Measurements from ENCODE around the gene SOX6.

The SOX6 gene

DNA sequence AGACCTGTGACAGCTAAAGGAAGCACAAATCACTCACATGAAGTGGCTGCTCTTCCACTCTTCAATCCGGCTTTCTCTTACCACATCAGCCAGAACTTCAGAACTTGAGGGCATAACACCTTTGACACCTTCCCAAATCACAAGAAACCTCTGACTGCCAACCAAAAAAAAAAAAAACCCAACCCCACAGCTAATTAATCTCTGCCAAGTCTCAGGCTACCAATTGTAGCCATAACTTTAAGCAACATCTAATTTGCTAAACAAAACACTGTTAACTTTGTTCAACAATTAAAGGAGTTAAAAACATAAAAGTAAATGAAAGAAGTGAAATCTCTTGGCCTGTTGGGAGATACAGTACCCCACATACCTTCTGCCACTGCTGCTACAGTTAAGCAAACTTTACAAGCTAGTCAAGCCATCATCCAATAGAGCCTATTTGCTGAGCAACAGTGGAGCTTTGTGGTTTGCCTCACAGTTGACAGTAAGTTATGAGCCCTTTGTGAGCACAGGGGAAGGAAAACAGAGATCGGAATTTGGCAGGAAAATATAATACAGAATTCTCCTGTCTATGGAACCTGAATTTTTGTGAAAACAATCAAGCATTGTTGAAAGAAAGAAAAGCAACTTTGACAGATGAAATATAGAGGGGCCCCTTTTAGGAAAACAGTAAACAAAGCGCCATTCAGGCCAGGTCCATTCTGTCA, at the start of gene SOX6:
Gene SOX6, minus strand, starts transcription at position 490 of the 704 bp plus-strand sequence. CDS start 15,298 bp downstream, outside the sequence.
- Histone ChIP-seq H3K9me3 (ENCODE audit: control insufficient read depth in 5 of 5, low read length in 5 of 5) (no peaks in the 10 kb centered on the region), H3K27me3 (ENCODE audit: control insufficient read depth in 5 of 5, insufficient read depth in 4 of 5, low read length in 5 of 5) (no peaks in the 10 kb centered on the region), H3K4me1 (ENCODE audit: control insufficient read depth in 5 of 5, insufficient read depth in 5 of 5, low read length in 5 of 5) (peaks cover 0 to 11% (median 3%) of the 10 kb centered on the region in 5 donors), H3K36me3 (ENCODE audit: control insufficient read depth in 5 of 5, insufficient read depth in 5 of 5, low read length in 5 of 5) (no peaks in the 10 kb centered on the region), H3K4me3 (ENCODE audit: low read depth in 1 of 5, low read length in 5 of 5) (no peak within 1 kb of the TSS), H3K27ac (ENCODE audit: low read depth, low read length) (no peak within 1 kb of the TSS), H3K9ac (ENCODE audit: low read length in 5 of 5) (no peak within 1 kb of the TSS)

DNA sequence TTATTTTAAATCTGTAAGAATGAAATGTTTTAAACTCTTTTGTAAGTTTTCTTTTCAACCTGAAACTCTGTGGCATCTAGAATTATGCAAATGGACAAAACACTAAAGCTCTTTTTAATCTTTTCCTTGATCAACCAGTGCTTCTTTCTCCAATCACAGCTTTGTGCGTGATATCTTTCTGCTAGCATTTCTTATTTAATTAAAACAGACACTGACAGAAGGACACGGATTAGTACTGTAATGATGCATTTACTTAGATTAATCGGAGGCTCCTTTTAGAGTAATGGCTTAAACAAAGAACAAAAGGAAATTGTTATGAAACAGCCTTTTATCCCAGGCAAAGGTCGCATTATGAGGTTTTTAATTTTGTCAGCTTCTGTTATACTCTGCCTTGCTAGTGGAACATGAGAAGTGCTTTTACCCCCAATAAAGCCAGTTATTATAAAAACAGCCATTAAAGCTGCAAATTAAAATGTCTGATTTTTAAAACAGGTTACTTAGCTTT, 48.5 kb upstream of the SOX6 start:
- Histone ChIP-seq H3K27ac (ENCODE audit: low read depth, low read length) (no peak overlapping the region), H3K9ac (ENCODE audit: low read length in 5 of 5) (no peak overlapping the region), H3K4me3 (ENCODE audit: low read depth in 1 of 5, low read length in 5 of 5) (no peak overlapping the region), H3K36me3 (ENCODE audit: control insufficient read depth in 5 of 5, insufficient read depth in 5 of 5, low read length in 5 of 5) (no peaks in the 10 kb centered on the region), H3K9me3 (ENCODE audit: control insufficient read depth in 5 of 5, low read length in 5 of 5) (no peaks in the 10 kb centered on the region), H3K27me3 (ENCODE audit: control insufficient read depth in 5 of 5, insufficient read depth in 4 of 5, low read length in 5 of 5) (no peaks in the 10 kb centered on the region), H3K4me1 (ENCODE audit: control insufficient read depth in 5 of 5, insufficient read depth in 5 of 5, low read length in 5 of 5) (no peaks in the 10 kb centered on the region)

DNA sequence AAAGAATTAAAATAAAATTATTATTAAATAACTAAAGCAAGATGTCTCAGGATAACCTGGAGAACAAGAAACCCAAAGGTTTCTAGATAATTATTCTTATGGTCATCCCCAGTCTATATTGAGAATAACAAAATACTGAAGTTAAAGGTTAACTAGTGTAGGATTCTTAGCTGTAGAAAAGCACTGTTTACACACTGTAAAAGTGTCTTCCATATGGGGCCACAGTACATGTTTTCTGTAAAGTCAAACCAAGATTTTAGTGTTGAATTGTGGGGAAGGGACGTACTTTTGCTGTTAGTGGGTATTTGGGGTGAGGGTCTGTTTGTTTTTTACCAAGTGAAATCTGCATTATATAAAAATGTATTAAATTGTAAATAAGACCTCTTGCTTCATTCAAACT, 47.5 kb upstream of the SOX6 start:
- Histone ChIP-seq H3K27ac (ENCODE audit: low read depth, low read length) (no peak overlapping the region), H3K9me3 (ENCODE audit: control insufficient read depth in 5 of 5, low read length in 5 of 5) (no peaks in the 10 kb centered on the region), H3K4me1 (ENCODE audit: control insufficient read depth in 5 of 5, insufficient read depth in 5 of 5, low read length in 5 of 5) (no peaks in the 10 kb centered on the region), H3K27me3 (ENCODE audit: control insufficient read depth in 5 of 5, insufficient read depth in 4 of 5, low read length in 5 of 5) (no peaks in the 10 kb centered on the region), H3K36me3 (ENCODE audit: control insufficient read depth in 5 of 5, insufficient read depth in 5 of 5, low read length in 5 of 5) (no peaks in the 10 kb centered on the region), H3K9ac (ENCODE audit: low read length in 5 of 5) (no peak overlapping the region), H3K4me3 (ENCODE audit: low read depth in 1 of 5, low read length in 5 of 5) (no peak overlapping the region)

DNA sequence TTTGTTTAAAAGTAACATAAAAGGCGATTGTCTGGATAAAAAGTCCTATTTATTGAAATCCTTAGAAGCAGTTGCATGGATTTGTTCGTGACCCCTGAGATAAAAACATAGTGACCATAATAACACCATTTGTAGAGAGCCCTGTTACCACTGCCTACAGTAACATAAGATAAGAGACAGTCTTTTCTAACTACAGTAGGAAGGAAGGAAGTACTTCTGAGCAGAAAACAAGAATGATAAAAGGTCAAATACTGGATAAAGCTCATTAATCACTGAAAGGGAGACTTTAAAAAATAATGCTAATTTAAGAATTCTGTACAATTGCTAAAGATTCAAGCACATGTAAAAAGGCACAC, 47.1 kb upstream of the SOX6 start:
- no peak overlapping the region for H3K9ac ChIP-seq (ENCODE audit: low read length in 5 of 5)
- H3K36me3 ChIP-seq (ENCODE audit: control insufficient read depth in 5 of 5, insufficient read depth in 5 of 5, low read length in 5 of 5), result no peaks in the 10 kb centered on the region
- H3K27ac ChIP-seq (ENCODE audit: low read depth, low read length), result no peak overlapping the region
- no peaks in the 10 kb centered on the region for H3K4me1 ChIP-seq (ENCODE audit: control insufficient read depth in 5 of 5, insufficient read depth in 5 of 5, low read length in 5 of 5)
- H3K9me3 ChIP-seq (ENCODE audit: control insufficient read depth in 5 of 5, low read length in 5 of 5), result no peaks in the 10 kb centered on the region
- no peaks in the 10 kb centered on the region for H3K27me3 ChIP-seq (ENCODE audit: control insufficient read depth in 5 of 5, insufficient read depth in 4 of 5, low read length in 5 of 5)
- no peak overlapping the region for H3K4me3 ChIP-seq (ENCODE audit: low read depth in 1 of 5, low read length in 5 of 5)

DNA sequence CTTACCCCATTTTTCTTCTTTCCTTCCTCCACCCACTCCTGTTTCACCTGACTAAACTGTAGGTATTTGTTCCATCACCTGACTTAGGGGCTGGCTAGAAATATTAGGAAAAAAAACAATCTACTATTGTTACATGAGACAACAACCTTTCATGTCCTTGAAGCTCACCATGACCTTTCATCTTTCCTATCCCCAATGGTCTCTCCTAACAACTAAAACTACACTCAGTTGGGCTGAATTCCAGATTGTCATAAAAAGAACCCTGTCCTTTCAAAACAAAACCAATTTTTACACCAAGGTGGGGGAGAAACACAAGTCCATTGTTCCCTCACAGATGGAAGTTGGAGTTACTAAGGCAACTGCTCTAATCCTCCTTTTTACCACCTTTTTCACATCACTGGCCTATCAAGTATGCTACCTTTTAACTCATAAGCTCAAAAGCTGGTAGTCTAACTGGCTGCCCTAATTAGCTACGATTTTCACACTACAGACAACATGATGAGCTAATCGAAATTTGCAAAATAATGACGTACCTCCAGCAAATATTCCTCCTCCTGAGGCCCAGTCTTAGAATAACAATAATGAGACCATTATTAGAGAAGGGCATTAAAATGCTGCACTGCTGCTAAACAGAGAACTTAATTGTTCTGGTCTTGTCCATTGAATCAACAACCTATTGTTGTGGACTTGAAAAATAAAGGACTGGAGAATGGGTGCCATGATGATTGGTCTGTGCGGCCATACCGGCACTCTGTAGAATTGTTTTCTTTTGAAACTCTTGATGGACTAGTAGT, 46.5 kb upstream of the SOX6 start:
- Histone ChIP-seq H3K27ac (ENCODE audit: low read depth, low read length) (no peak overlapping the region), H3K27me3 (ENCODE audit: control insufficient read depth in 5 of 5, insufficient read depth in 4 of 5, low read length in 5 of 5) (no peaks in the 10 kb centered on the region), H3K9ac (ENCODE audit: low read length in 5 of 5) (no peak overlapping the region), H3K4me3 (ENCODE audit: low read depth in 1 of 5, low read length in 5 of 5) (no peak overlapping the region), H3K9me3 (ENCODE audit: control insufficient read depth in 5 of 5, low read length in 5 of 5) (no peaks in the 10 kb centered on the region), H3K4me1 (ENCODE audit: control insufficient read depth in 5 of 5, insufficient read depth in 5 of 5, low read length in 5 of 5) (no peaks in the 10 kb centered on the region), H3K36me3 (ENCODE audit: control insufficient read depth in 5 of 5, insufficient read depth in 5 of 5, low read length in 5 of 5) (no peaks in the 10 kb centered on the region)

DNA sequence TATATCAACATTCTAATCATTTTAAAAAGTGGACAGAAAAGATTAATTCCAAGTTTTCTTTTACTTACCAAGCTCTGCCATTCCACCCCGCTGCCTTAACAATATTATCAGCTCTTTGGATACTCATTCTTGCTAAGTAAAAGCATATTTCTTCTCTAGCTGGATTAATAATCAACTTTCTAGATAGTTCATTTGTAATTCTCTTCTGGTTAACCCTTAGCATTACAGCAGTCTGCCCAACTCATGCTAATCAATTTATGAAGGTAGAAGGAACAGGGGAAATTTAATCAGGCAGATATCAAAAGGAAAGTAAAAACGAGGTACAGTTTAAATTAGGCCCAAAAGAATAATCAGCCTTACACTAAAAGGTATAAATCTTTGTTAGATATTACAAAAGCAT, 41.0 kb upstream of the SOX6 start:
- H3K27ac ChIP-seq (ENCODE audit: low read depth, low read length), result no peak overlapping the region
- H3K27me3 ChIP-seq (ENCODE audit: control insufficient read depth in 5 of 5, insufficient read depth in 4 of 5, low read length in 5 of 5), result no peaks in the 10 kb centered on the region
- H3K4me3 ChIP-seq (ENCODE audit: low read depth in 1 of 5, low read length in 5 of 5), result no peak overlapping the region
- no peaks in the 10 kb centered on the region for H3K9me3 ChIP-seq (ENCODE audit: control insufficient read depth in 5 of 5, low read length in 5 of 5)
- H3K9ac ChIP-seq (ENCODE audit: low read length in 5 of 5), result no peak overlapping the region
- H3K4me1 ChIP-seq (ENCODE audit: control insufficient read depth in 5 of 5, insufficient read depth in 5 of 5, low read length in 5 of 5), result no peaks in the 10 kb centered on the region
- no peaks in the 10 kb centered on the region for H3K36me3 ChIP-seq (ENCODE audit: control insufficient read depth in 5 of 5, insufficient read depth in 5 of 5, low read length in 5 of 5)

DNA sequence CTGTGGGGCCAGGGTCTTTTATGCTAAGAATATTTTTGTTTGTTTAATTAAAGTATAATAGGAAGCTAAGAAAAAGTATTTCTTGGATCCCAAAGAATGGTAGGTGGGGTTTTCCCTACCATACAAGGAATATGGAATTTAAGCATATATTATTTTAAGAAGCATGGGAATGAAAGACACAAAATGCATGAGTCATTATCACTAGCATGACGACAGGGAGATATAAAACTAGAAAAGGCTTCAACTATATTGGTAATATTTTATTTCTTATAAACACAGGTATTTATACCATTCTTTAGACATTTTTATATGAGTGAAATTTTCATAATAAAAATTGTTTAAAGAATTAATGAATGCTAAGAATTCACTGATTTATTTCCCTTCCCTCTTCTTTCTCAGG, 39.3 kb upstream of the SOX6 start:
- Histone ChIP-seq H3K4me3 (ENCODE audit: low read depth in 1 of 5, low read length in 5 of 5) (no peak overlapping the region), H3K27me3 (ENCODE audit: control insufficient read depth in 5 of 5, insufficient read depth in 4 of 5, low read length in 5 of 5) (no peaks in the 10 kb centered on the region), H3K4me1 (ENCODE audit: control insufficient read depth in 5 of 5, insufficient read depth in 5 of 5, low read length in 5 of 5) (no peaks in the 10 kb centered on the region), H3K9me3 (ENCODE audit: control insufficient read depth in 5 of 5, low read length in 5 of 5) (no peaks in the 10 kb centered on the region), H3K27ac (ENCODE audit: low read depth, low read length) (no peak overlapping the region), H3K36me3 (ENCODE audit: control insufficient read depth in 5 of 5, insufficient read depth in 5 of 5, low read length in 5 of 5) (no peaks in the 10 kb centered on the region), H3K9ac (ENCODE audit: low read length in 5 of 5) (no peak overlapping the region)

DNA sequence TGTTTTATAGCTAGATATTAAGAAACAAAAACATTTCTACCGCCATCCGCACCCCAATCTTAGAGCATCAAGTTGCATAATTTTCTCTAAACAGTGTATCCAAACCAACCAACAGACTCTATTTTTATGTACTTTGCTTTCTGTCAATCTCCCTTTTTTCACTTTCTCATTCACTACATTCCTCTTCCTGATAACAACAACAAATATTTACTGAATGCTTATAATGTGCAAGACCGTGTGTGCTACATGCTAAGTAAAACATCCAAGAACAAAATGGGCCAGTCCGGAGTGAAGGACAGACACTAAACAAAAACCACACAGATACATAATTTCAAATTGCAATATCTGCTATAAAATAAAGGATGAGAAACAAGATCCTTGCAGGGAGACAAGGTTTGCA, 38.6 kb upstream of the SOX6 start:
- Histone ChIP-seq H3K36me3 (ENCODE audit: control insufficient read depth in 5 of 5, insufficient read depth in 5 of 5, low read length in 5 of 5) (no peaks in the 10 kb centered on the region), H3K4me3 (ENCODE audit: low read depth in 1 of 5, low read length in 5 of 5) (no peak overlapping the region), H3K27me3 (ENCODE audit: control insufficient read depth in 5 of 5, insufficient read depth in 4 of 5, low read length in 5 of 5) (no peaks in the 10 kb centered on the region), H3K9ac (ENCODE audit: low read length in 5 of 5) (no peak overlapping the region), H3K9me3 (ENCODE audit: control insufficient read depth in 5 of 5, low read length in 5 of 5) (no peaks in the 10 kb centered on the region), H3K27ac (ENCODE audit: low read depth, low read length) (no peak overlapping the region), H3K4me1 (ENCODE audit: control insufficient read depth in 5 of 5, insufficient read depth in 5 of 5, low read length in 5 of 5) (no peaks in the 10 kb centered on the region)

DNA sequence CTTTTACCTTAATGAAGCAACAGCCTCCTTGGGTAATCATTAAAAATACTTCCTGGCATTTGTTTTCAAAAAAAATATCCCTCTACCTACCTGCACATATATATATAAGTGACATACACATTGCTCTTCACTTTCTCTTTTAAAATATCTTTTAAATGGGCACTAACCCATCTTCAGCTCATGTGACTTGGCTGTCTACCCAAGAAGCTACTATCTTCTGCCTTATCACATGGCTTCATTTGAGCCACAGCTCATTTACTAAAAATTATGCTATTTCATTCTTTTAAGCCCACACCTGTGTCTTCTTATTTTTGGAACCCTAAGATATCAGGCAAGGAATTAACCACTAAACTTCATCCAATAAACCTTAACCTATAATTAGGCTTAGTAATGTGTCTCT, 37.0 kb upstream of the SOX6 start:
- Histone ChIP-seq H3K4me3 (ENCODE audit: low read depth in 1 of 5, low read length in 5 of 5) (no peak overlapping the region), H3K27ac (ENCODE audit: low read depth, low read length) (no peak overlapping the region), H3K36me3 (ENCODE audit: control insufficient read depth in 5 of 5, insufficient read depth in 5 of 5, low read length in 5 of 5) (no peaks in the 10 kb centered on the region), H3K9me3 (ENCODE audit: control insufficient read depth in 5 of 5, low read length in 5 of 5) (no peaks in the 10 kb centered on the region), H3K27me3 (ENCODE audit: control insufficient read depth in 5 of 5, insufficient read depth in 4 of 5, low read length in 5 of 5) (no peaks in the 10 kb centered on the region), H3K9ac (ENCODE audit: low read length in 5 of 5) (no peak overlapping the region), H3K4me1 (ENCODE audit: control insufficient read depth in 5 of 5, insufficient read depth in 5 of 5, low read length in 5 of 5) (no peaks in the 10 kb centered on the region)

DNA sequence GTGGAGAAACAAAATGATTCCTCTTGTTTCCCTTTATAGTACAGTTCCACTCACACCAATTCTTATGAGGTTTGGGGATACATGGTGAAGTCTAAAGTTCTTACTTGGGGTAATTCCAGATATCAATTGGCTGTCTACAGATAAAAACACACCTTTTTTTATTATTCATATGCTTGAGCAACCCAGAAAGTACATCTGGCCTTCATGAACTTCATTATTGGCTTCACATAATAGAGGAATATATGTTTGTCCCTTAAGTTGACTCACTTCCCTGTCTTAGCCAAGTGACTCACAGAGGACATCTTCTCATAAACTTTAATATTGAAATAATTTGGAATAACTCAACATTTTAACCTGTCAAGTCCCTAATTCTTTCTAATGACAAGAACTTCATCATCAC, 36.3 kb upstream of the SOX6 start:
- Histone ChIP-seq H3K27me3 (ENCODE audit: control insufficient read depth in 5 of 5, insufficient read depth in 4 of 5, low read length in 5 of 5) (no peaks in the 10 kb centered on the region), H3K4me1 (ENCODE audit: control insufficient read depth in 5 of 5, insufficient read depth in 5 of 5, low read length in 5 of 5) (no peaks in the 10 kb centered on the region), H3K9me3 (ENCODE audit: control insufficient read depth in 5 of 5, low read length in 5 of 5) (no peaks in the 10 kb centered on the region), H3K9ac (ENCODE audit: low read length in 5 of 5) (no peak overlapping the region), H3K4me3 (ENCODE audit: low read depth in 1 of 5, low read length in 5 of 5) (no peak overlapping the region), H3K36me3 (ENCODE audit: control insufficient read depth in 5 of 5, insufficient read depth in 5 of 5, low read length in 5 of 5) (no peaks in the 10 kb centered on the region), H3K27ac (ENCODE audit: low read depth, low read length) (no peak overlapping the region)
